ENCODE results near the gene ASGR1.

ASGR1 gene
- total RNA-seq: 0.12 to 0.13 reads per million in 2 experiments

- no peak for DNase-seq (ENCODE audit: low read depth)
Observed at GRCh38 chr17:7179317-7180254, at the start of gene ASGR1. ASGR1 (minus strand) TSS chr17:7179370; CDS start chr17:7178563, 807 bp downstream.

- DNase-seq (ENCODE audit: low read depth): no peak
Observed at GRCh38 chr17:7228920-7229319, 49.8 kb upstream of the ASGR1 start.

- DNase-seq (ENCODE audit: low read depth): no peak
Observed at GRCh38 chr17:7226721-7227710, 47.8 kb upstream of the ASGR1 start.

- DNase-seq (ENCODE audit: low read depth): no peak
Observed at GRCh38 chr17:7225711-7226331, 46.7 kb upstream of the ASGR1 start.

- no peak for DNase-seq (ENCODE audit: low read depth)
Observed at GRCh38 chr17:7224661-7225111, 45.5 kb upstream of the ASGR1 start.

- no peak for DNase-seq (ENCODE audit: low read depth)
Observed at GRCh38 chr17:7224110-7224509, 44.9 kb upstream of the ASGR1 start.

- DNase-seq (ENCODE audit: low read depth): no peak
Observed at GRCh38 chr17:7223375-7223774, 44.2 kb upstream of the ASGR1 start.

- DNase-seq (ENCODE audit: low read depth): no peak
Observed at GRCh38 chr17:7222972-7223292, 43.8 kb upstream of the ASGR1 start.

- no peak for DNase-seq (ENCODE audit: low read depth)
Observed at GRCh38 chr17:7222093-7222971, 43.2 kb upstream of the ASGR1 start.

- no peak for DNase-seq (ENCODE audit: low read depth)
Observed at GRCh38 chr17:7221278-7222092, 42.3 kb upstream of the ASGR1 start.

GRCh38 chr17:7220593-7221277, 41.6 kb upstream of the ASGR1 start:
- peak; percentile 43 for DNase-seq (ENCODE audit: low read depth)

GRCh38 chr17:7219812-7220592, 40.8 kb upstream of the ASGR1 start, which contains the start of the genes ACADVL and DLG4:
ACADVL (plus strand) TSS chr17:7219938; CDS start chr17:7219985, 47 bp downstream.
DLG4 (minus strand) TSS chr17:7219836.
- peak; percentile 60 for DNase-seq (ENCODE audit: low read depth)

GRCh38 chr17:7219229-7219811, 40.1 kb upstream of the ASGR1 start:
- no peak for DNase-seq (ENCODE audit: low read depth)

- no peak for DNase-seq (ENCODE audit: low read depth)
Observed at GRCh38 chr17:7218758-7219157, 39.6 kb upstream of the ASGR1 start.

GRCh38 chr17:7218166-7218565, 39.0 kb upstream of the ASGR1 start:
- no peak for DNase-seq (ENCODE audit: low read depth)

- no peak for DNase-seq (ENCODE audit: low read depth)
Observed at GRCh38 chr17:7217113-7217987, 38.2 kb upstream of the ASGR1 start.
